Glomerular endothelial cell (primary cell): ENCODE data around the gene LCAT. TPM values are rescaled to one million over a fixed set of nuclear protein-coding genes. Genes with fewer than 3 reads are reported as not detected.
A peak's percentile ranks its signal among the peaks of the same experiment; 100 is the strongest.
"Not testable (repeated sequence)": the region's sequence is repeated elsewhere in the genome, so short reads cannot be mapped to it uniquely, and the experiment has no call there.

Source experiments
- DNase-seq: peaks from one replicate; pipeline ENCODE4 v3.0.0-alpha.2; 2011; ENCODE audit warnings: low read depth, low spot score; ENCODE audit errors: extremely low read depth
- total RNA-seq: library from RNA; depleted of rRNA; stranded (reverse); fragments of >200 nt; gene quantifications from 2 replicates; pipeline ENCODE4 v1.2.3, GENCODE V29; 2015

LCAT gene
- total RNA-seq, 1 donor from 2014 or later, result 20.0 TPM

DNA sequence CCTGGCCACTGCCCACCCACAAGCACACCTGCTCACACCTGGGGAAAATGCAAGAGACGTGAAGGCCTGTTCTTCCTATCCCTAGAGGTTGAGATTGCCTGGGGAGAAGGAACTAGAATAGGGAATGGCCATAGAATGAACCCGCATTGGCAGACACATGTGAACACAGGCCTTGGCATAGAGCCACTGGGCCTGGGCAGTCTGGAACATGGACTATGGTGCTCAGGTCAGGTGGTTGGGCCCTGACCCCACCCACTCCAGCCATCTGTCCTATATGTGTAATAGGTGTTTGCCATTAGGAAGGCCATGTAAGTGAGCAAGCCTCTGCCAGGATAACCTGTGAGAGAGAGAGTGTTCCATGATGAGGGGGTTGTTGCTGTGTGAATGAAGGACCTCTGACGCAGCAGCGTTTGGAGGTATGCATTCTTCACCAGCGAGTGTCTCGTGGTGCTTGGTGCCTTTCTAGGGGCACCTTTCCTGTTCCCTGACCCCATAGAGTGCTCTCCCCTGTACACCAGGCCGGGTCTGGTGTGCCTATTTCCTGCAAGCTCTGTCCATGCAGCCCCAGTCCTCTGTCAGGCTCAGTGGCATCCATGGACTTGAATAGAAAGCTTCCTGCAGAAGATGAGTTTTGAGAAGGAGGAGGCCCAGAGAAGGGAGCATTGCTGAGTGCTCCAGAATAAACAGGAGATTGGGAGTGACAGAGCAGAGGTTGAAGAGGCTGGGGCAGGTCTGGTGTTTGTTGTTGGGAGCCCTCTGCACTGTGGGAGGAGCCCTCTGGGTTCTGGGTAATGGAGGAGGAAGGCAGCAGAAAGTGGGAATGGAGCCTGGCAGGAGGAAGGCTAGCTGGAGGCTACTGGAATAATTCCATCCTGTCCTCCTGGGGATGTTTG lies 27.8 kb downstream of the LCAT start:
- no peak for DNase-seq

DNA sequence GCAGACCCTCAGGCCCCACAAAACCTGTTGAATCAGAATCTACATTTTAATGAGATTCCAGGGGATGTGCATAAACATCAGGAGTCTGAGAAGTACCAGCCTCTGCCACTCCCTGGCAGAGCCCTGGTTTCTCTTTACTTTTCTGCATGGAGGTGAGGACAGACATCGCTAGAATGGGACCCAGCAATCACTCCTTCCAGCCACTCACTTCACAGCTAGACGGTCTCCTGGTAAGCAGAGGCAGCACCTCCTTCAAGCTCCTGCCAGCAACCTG lies 28.5 kb downstream of the LCAT start:
- not testable (repeated sequence) for DNase-seq

DNA sequence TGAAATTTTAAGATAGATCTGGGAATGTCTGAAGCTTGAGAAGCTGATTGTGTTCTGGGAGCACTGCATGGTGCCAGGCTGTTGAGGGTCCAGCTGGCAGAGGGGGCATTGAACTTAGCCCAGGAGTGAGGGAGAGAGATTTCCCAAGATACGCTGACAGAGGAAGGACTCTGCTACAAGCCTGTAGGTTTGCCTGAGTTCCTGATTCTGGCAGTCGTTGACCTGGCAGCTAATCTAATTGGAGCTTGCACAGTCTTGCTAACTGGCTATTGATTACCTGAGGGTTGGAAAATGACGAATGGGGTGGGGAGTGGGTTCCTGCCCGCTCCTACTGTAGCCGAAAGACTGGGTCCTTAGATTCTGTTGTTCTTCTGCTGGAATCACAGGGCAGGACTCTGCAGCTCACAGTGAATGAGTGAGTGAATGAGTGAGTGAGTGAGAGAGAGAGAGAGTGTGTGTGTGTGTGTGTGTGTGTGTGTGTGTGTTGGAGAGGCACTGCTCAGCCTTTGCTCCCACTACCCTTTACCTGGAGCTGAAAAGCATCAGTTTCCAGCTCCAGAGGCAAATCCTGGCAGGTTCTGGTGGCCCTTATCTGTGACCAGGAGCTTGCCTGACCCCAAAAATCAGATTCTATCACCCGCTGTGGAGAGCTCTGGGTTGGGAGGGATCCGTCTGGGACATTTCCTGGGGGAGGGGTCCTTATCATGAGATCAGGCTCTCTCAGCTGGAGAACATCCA lies 29.0 kb downstream of the LCAT start:
- DNase-seq, result no peak

DNA sequence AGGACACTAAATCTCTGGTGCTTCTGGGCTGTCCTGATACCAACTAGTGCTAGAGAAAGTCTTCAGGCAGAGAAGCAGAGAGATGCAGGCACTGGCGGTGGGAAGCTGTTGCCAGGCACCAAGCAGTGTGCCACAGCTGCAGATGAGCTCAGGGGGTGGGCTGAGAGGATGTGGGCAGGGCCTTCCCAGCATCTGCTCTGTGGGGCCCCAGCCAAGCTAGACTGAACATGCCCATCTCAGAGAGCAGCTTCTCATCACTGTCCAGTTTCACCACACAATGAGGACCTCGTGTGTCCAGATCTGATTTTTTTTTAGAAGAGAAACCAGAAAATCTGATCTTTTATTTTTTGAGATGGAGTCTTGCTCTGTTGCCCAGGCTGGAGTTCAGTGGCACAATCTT lies 33.8 kb downstream of the LCAT start:
- DNase-seq, result no peak

DNA sequence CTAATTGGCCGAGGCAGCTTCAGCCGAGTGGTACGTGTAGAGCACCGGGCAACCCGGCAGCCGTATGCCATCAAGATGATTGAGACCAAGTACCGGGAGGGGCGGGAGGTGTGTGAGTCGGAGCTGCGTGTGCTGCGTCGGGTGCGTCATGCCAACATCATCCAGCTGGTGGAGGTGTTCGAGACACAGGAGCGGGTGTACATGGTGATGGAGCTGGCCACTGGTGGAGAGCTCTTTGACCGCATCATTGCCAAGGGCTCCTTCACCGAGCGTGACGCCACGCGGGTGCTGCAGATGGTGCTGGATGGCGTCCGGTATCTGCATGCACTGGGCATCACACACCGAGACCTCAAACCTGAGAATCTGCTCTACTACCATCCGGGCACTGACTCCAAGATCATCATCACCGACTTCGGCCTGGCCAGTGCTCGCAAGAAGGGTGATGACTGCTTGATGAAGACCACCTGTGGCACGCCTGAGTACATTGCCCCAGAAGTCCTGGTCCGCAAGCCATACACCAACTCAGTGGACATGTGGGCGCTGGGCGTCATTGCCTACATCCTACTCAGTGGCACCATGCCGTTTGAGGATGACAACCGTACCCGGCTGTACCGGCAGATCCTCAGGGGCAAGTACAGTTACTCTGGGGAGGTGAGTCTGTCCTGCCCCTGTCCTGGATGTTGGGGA lies 34.7 kb downstream of the LCAT start:
- DNase-seq, result no peak

DNA sequence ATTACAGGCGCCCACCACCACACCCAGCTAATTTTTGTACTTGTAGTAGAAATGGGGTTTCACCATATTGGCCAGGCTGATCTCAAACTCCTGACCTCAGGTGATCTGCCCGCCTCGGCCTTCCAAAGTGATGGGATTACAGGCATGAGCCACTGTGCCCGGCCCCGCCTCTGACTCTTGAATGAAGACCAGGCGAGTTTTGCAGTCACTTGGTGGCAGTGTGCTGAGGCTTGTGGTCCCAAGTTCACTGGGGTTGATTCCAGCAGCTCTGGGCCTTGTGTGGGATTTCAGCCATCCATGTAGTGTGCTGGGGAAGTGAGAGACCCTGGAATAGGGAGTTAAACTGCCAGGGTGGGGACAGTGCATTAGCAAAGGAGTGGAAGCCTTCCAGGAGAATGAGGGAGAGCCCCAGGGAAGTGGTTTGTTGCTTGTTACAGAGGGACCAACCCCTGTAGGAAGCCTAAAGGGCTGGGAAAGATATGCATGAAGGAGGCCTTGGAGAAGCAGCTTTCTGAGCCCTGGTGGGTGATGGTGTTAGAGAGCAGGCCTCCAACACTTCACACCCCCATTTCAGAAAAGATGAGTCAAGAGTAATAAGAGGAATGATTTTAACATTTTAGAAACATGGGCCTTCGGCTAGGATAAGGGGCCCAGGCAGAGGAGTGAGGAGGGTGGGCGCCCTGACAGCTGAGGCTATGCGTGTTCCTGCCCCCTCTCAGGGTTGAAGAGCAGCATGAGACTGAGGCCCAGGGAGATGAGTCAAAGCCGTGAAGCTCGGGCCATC lies 36.3 kb downstream of the LCAT start:
- DNase-seq, result no peak

DNA sequence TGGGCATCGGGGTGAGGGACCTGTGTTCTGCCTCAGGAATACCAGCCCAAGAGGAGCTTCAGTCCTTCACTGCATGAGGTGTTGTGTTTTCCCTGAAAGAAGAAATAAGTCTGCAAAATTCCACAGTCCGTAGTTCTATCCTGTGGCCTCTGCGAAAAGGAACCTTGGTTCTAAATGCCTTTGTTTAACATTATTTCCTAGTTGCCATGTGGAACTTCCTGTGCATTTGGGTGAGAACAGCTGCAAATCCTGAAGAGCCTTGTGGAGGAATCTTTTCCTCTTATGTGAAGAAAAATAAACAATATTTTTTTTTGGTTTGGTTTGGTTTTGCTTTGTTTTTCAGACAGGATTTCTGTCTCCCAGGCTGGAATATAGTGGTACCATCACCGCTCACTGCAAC lies 41.1 kb downstream of the LCAT start:
- DNase-seq, result peak; percentile 80

DNA sequence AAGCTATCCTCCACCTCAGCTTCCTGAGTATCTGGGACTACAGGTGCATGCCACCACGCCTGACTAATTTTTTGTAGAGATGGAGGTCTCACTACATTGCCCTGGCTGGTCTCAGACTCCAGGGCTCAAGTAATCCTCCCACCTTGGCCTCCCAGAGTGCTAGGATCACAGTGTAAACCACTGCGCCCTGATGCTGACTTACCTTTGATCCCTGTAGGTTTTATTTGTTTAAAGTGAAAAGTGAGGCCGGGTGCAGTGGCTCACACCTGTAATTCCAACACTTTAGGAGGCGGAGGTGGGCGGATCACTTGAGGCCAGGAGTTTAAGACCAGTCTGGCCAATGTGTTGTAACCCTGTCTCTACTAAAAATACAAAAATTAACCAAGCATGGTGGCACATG lies 42.2 kb downstream of the LCAT start:
- DNase-seq, result no peak

DNA sequence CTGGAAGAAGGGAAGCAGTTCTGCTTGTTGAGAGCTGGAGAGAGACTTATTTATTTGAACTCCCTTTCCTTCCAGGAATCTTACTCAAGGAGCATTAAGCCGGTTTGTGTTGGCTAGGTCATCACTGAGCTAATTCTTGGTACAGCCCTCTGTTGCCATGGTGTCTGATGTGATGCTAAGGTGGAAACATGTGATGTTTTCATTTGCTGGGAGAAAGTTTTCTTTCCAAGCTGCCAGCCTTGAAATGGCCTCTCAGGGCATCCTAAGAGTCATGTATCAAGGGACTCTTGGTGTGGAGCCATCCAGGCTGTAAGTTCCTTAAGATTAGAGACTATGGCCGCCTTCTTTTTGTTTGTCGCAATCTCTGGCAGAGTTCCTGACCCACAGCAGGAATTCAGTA lies 46.7 kb downstream of the LCAT start:
- DNase-seq, result no peak

DNA sequence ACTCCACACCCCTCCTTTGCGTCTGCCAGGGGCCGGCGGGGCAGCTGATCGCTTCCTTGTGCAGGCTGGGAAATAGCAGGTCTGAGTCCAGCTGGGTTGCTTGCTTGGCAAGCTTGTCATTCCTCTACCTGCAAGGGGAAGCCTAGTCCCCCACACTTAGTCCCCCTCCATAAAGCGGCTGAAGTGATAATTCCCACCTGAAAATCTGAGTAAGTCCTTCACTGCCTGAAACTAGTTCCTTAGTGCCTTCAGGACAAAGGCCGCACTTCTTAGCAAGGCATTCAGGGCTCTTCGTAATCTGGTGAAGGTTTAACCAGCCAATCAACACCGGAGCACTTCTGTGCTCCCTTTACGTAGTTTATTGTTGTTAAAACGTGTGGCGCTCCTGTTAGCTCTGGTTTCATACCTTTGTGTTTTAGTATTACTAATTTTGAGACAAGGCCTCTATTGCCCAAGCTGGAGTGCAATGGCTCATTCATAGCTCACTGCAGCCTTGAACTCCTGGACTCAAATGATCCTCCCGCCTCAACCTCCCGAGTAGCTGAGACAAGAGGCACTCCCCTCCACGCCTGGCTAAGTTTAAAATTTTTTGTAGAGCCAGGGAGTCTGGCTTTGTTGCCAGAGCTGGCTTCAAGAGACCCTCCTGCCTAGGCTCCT lies 50.0 kb downstream of the LCAT start:
- DNase-seq, result no peak

DNA sequence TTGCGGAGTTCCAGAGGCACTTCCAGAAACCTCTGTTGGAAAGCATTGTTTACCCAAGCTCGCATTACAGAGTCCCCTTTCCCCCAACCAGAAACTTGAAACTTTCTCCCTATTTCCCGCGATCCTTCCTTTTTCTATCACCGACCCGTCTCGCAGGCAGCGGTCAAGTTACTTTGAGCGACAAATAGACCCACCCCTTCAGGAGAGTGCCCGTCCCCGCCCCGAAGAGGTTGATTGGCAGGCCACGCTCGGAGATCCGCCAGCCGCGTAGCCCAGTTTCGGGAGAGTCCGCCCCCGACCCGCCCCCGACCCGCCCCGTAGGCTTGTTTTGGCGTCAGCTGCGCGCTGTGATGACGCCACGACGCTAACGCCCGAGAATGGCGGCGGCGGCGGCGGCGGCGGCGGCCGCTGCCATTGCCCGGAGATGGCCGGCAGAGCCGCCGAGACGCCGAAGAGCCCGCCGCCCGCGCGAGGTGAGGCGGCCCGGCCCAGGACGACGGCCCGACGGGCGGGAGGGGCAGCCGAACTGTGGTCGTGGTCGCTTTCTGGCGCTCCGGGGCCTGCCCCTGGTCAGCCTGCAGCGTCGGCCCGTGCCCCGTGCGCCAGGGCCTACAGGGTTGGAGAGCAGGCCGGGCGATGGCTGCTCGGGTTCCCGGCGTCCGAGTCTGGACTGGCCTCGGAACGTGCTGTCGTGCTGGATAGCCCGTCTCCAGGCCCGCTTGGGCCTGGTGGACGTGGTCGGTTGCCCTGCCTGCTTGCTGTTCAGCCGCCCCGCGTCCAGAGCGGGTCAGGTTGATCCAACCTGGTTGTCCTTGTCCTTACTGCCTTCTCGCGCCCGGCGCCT lies 50.8 kb downstream of the LCAT start, which contains the start of gene PSKH1:
TSS of gene PSKH1 (plus strand) at position 356 of the 844 bp plus-strand sequence. CDS start 15,496 bp downstream, outside the sequence.
- DNase-seq, result no peak

DNA sequence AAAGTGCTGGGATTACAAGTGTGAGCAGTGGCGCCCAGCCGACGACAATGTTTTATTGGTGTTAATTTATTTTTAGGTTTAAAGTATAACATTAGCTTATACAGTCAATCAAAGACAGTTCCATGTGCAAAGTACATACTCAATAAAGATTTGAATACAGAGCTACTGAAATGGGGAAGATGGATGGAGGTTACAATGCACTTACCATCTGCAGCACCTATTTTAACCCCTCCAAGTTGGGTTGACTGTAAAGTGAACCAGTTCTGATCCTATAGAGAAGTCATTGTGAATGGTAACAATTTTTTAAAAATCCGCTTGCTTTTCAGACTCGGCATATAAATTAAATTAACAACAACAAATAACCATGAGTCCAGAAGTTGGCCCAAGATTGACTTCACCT lies 51.5 kb downstream of the LCAT start:
- DNase-seq, result no peak

Other genes with a start within 250 kb of the LCAT start
- gene GFOD2, start 224.8 kb downstream of the LCAT start, total RNA-seq, result 31.5 and 35.7 TPM in 2 replicates
- gene RANBP10, start 137.6 kb downstream of the LCAT start, total RNA-seq, result 9.2 and 15.5 TPM in 2 replicates
- gene TSNAXIP1, start 137.2 kb downstream of the LCAT start, total RNA-seq, result 0.39 and 0.88 TPM in 2 replicates
- 30.8 and 36.8 TPM in 2 replicates for gene THAP11, start 101.8 kb downstream of the LCAT start, total RNA-seq
- 253 and 269 TPM in 2 replicates for gene NUTF2, start 97.2 kb downstream of the LCAT start, total RNA-seq
- gene CENPT, start 96.4 kb downstream of the LCAT start, total RNA-seq, result 46.0 and 48.5 TPM in 2 replicates
- gene EDC4, start 71.1 kb downstream of the LCAT start, total RNA-seq, result 73.3 and 75.7 TPM in 2 replicates
- gene NRN1L, start 59.2 kb downstream of the LCAT start, total RNA-seq, result 0.76 and 1.3 TPM in 2 replicates
- gene PSKH1, start 50.9 kb downstream of the LCAT start, total RNA-seq, result 22.4 and 36.7 TPM in 2 replicates
- 0.12 and 0.34 TPM in 2 replicates for gene CTRL, start 12.3 kb downstream of the LCAT start, total RNA-seq
- gene PSMB10, start 7.3 kb downstream of the LCAT start, total RNA-seq, result 70.6 and 77.1 TPM in 2 replicates
- gene SLC12A4, start 24.5 kb upstream of the LCAT start, total RNA-seq, result 44.6 and 99.8 TPM in 2 replicates
- gene DPEP3, start 36.4 kb upstream of the LCAT start, total RNA-seq, result not detected in 2 replicates
- gene DPEP2, start 55.4 kb upstream of the LCAT start, total RNA-seq, result 0.23 TPM in 1 of 2 replicates, not detected in the other
- gene DPEP2NB, start 71.8 kb upstream of the LCAT start, total RNA-seq, result not detected in 2 replicates
- 5.3 and 7.5 TPM in 2 replicates for gene DDX28, start 79.1 kb upstream of the LCAT start, total RNA-seq
- 10.9 and 12.4 TPM in 2 replicates for gene DUS2, start 79.2 kb upstream of the LCAT start, total RNA-seq
- gene NFATC3, start 141.2 kb upstream of the LCAT start, total RNA-seq, result 17.1 and 22.8 TPM in 2 replicates